ENCODE results near the gene EIF4E1B.
A peak's percentile ranks its signal among the peaks of the same experiment; 100 is the strongest.

Gene EIF4E1B

DNA sequence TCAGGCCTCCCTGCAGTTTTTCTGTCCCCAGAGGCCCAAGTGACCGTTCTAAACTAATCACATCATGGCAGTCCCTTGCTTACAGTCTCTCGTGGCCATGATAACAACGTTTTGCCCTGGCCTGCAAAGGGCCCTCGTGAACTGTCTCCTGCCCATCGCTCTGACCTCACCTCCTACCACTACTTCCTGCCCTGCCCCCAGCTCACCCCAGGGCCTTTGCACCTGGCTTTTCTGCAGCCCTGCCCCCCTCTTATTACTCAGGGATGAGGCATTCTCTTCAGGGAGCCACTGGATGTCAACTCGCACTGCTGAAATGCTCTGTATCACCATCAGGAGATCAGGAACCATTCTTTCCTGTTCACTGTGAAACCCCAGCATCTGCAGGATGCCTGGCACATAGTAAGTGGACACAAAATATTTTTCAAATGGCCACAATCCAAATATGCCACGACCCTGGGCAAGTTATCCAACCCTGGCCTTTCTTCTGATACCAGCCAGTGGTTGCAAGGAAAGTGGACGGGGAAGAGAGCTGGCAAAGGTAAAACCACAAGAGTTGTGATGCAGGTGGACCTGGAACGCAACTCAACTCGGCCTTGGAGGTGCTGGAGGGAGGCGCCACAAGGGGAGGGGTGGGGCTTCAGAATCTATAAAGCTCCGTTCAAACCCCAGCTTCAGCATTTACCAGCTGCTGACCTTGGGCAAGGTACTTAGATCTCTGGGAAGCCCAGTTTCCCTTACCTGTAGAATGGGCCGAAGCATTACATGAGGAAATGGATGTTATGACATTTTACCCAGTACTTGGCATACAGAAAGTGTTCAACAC is 1.9 kb upstream of the EIF4E1B start:
- DNase-seq = no peak

DNA sequence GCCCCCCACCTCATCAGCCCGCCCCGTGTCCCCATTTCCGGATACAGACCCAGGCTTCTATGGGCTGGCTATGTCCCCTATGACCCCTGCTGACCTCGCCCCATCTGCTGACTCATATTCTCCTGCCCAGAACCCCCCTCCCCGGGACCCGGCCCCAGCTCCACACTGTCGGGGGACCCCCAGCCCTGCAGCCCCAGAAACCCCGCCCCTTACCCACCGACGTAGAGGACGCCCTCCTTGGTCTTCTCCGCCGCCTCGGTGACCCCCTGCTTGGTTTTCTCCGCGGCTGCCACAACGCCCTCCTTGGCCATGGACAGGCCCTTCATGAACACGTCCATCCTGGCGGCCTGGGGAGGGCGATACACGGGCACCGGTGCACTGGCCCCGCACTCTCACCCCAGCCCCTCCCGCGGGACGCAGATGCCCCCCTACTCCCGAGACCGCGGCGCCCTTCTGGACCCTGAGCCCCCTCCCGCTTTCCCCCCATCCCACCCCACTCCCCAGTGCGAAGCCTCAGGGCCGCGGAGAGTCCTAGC is 1.1 kb upstream of the EIF4E1B start:
- no peak for DNase-seq

GRCh38 chr5:176630681-176631222 is 277 bp downstream of the EIF4E1B start:
- no peak for DNase-seq

DNA sequence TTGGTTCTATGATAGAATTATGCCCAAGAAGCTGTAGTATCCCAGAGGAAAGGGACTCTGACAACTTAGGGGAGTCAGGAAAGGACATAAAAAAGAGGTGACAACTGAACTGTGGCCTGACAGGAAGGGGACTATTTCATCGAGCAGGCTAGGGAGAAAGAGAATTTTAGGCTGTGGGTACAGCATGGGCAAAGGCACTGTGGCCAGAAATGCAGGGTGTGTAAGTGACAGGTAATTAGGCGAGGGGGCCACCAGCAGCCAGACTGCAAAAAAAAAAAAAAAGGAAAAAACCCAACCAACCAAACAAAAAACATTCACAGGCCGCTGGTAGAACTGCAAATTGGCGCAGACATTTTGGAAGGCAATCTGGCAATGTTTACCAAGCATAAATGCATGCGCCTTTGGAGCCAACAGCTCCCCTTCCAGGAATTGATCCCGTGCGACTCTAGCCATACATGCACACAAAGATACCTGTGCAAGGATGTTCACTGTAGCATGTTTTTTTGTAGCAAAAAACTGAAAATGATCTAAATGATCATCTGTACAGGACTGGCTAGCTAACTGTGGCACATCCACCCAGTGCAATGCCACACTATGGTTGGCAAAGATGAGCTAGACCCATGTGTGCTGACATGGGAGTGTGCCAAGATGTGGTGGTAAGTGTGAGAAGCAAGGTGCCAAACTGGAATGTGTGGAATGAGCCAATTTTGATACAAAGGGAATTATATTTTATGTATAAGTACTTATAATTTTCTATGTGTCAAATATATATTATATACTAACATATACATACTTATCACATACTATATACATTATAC is 1.1 kb downstream of the EIF4E1B start:
- no peak for DNase-seq

GRCh38 chr5:176632745-176633144 is 2.3 kb downstream of the EIF4E1B start:
- no peak for DNase-seq

DNA sequence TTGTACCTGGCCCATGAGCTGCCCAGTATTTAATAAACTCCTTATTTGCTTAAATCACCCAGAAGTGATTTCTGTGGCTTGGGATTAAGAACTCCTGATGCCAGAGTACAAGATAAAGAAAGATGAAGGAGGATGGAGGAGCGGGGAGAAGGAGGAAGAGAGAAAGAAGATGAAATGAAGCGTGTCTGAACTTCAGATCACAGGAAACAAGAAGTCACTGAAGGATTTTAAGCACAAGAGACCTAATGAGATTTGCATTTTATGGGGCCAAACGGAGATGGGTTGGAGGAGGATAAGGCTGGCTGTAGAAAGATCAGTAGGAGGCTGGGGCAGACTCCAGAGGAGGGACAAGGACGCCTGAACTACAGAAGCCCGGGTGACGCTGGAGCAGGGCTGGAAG is 3.1 kb downstream of the EIF4E1B start:
- DNase-seq = no peak

GRCh38 chr5:176636426-176636825 is 6.0 kb downstream of the EIF4E1B start:
- DNase-seq = no peak

- no peak for DNase-seq
Observed at GRCh38 chr5:176637556-176637955, 7.1 kb downstream of the EIF4E1B start.

DNA sequence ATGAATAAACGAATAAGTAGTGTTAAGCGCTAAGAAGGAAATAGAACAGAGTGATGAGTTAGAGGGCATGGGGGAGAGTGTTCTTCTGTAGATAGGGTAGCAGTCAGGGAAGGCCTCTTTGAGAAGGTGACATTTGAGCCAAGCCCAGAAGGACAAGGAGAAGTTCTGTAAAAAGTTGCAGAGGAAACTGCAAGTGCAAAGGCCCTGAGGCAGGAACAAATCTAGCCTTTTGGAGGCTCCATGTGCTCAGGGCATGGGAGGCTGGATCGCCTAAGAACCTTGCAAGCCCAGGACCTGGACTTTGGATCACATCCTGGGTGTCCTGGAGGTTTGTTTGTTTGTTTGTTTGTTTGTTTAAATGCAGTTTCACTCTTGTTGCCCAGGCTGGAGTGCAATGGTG is 8.0 kb downstream of the EIF4E1B start:
- no peak for DNase-seq

GRCh38 chr5:176639208-176639607 is 8.7 kb downstream of the EIF4E1B start:
- DNase-seq = no peak

GRCh38 chr5:176639981-176640380 is 9.5 kb downstream of the EIF4E1B start:
- no peak for DNase-seq

GRCh38 chr5:176640616-176641015 is 10.1 kb downstream of the EIF4E1B start:
- DNase-seq = no peak

DNA sequence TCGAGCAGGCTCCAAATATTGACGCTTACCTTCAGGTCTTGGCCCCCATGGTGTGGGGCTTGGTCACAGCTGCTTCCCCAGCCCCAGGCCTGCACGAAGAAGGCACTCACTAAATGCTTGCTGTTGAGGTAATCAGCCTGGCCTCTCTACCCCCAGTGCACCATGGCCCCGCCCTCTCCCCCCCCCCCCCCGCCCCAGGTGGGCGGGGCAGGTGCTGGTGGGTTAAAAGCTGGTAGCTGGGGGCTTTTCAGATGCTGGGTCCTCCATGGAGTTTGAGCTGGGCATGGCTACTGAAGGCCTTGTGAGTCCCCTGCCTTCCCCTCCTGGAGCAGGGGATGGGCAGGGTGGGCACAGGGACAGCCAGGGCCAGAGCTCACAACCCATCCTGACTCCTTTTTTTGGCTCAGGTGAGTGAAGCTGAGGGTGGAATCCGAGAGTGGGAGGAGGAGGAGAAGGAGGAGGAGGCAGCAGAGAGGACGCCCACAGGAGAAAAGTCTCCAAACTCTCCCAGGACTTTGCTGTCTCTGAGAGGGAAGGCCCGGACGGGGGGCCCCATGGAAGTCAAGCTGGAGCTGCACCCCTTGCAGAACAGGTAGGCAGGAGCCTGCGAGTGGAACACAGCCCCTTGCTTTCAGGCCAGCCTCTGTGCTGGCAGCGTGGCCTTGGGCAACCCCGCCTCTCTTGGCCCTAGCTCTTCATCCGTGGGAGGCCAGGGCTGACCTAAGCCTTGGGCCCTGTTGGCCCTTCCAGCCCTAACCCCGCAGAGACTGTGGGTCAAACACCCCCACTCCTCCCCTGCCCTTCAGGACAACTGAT is 12.4 kb downstream of the EIF4E1B start:
- no peak for DNase-seq

GRCh38 chr5:176643491-176644219 is 13.2 kb downstream of the EIF4E1B start:
- DNase-seq = no peak

DNA sequence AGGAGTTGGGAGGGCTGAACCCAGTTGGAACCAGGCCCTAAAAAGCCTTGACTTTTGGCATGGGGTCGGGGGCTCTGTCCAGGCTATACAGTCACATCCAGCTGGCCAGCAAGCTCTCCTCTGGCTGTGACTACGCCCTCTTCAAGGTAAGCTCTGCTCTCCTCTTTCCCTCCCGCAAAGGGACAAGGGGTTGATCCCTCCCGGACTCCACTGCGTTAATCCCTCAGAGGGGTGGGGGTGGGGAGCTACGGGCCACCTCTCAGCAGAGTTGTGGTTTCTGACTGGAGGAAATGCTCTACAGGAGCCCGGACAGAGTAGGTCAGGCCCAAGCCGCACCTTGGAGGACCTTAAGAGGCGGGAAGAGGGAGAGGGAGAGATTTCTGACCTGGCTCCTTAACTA is 13.8 kb downstream of the EIF4E1B start:
- no peak for DNase-seq

GRCh38 chr5:176644878-176645670 is 14.6 kb downstream of the EIF4E1B start:
- no peak for DNase-seq

DNA sequence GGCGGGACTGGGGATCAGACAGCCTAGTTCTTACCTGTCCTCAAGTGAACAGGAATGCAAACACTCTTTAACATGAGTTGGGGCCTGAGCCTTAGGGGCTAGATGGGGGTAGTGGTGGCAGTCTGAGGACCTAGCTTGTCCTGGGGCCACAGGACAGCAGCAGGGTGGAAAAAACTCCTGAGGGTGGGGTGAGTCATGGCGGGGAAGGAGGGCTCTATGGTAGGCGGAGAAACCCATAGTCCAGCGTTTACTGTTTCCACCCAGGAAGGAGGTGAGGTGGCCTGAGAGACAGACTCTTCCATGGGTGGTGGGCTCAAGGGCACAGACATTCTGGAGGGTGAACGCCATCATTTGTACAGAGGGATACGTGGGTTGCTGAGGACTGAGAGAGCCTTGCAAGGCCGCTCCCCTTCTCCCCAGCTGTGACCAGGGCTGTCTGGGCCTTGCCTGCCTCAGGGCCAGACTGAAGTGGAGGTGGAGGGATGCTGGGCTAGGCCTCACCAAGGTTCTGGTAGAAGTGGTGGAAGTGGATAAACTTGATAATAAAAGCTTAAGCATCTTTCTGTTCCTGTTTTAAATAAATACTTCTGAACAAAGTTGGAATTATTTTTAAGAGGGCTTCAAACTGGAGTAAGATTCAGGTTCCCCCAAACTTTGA is 15.7 kb downstream of the EIF4E1B start:
- no peak for DNase-seq

DNA sequence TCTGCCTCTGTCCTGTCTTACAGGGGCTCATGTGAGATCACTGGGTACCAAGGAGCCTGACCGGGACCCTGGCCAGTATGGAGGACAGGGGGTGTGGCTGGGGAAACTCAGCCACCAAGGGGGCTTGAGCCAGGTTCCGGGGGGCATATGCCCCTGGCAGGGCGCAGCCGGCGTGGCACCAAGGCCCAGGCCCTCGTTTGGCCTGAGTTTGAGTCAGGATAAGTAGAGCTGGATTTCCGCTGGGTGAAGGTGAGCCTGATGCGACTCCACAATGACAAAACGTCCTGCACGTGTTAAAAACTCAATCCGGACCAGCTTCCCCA is 16.2 kb downstream of the EIF4E1B start:
- no peak for DNase-seq

DNA sequence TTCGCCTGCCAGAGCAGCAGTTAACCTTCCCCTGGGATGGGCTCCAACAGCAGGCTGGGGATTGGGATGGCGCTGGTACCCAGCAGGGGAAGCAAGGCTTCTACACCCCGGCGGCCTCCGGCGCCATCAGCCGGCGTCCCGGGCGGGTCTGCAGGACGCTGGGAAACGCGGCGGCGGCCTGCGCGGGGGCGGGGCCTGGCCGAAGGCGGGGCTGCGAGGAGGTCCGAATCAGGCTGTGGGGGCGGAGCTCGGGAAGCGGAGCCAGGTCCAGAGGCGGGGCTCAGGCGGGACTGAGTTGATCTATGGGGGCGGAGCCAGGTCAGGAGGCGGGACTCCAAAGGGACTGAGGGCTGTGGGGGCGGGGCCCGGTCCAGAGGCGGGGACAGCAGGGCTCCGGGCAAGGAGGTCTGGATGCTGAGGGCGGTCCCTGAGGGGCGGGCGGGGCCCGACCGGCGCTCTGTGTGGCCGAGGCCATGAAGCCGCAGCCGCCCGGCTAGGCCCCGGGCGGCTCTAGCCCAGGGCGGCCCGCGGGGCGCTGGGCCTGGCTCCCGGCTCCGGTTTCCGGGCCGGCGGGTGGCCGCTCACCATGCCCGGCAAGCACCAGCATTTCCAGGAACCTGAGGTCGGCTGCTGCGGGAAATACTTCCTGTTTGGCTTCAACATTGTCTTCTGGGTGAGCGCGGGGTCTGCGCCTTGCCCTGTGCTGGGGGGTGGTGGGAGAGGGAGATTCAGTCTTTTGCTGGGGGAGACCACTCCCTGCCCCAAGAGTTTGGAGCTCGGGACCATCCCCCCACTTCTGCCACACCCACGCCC is 16.8 kb downstream of the EIF4E1B start, which contains the start of gene TSPAN17:
Gene TSPAN17 (plus strand): TSS at position 455 of the 813 bp plus-strand sequence. CDS start 132 bp downstream, at position 587.
- peak; percentile 100 for DNase-seq

All from inflammatory macrophage treated with lipopolysaccharide for 4 hours (primary cell).